Adrenal gland (tissue), 12 donors: Measurements from ENCODE around the gene RELL2. TPM values are rescaled to one million over a fixed set of nuclear protein-coding genes. Genes with fewer than 3 reads are reported as not detected.

ENCODE experiments used
- DNase-seq, 7 donors: peaks; one replicate each; pipeline ENCODE4 v3.0.0-alpha.2; 2019 to 2020
- H3K27ac ChIP-seq, 5 donors: fragments of 200-600 bp; sonication (generic) in 4 of 5; 1 replicate in 3 of 5; 2 replicates in 2 of 5; pipeline versions ENCODE4 v1.5.1 to v1.8.0; 2016 to 2020; ENCODE audit warnings: mild to moderate bottlenecking in 1 of 5
- H3K27me3 ChIP-seq: fragments of 200-600 bp; 2 replicates; pipeline ENCODE4 v1.8.0; 2021
- H3K36me3 ChIP-seq, 2 donors: fragments of 200-600 bp; replicated peaks in 1 of 2; 1 replicate in 1 of 2; 2 replicates in 1 of 2; pipeline versions ENCODE4 v1.5.1 to v1.8.0; 2018 to 2022
- H3K4me1 ChIP-seq, 2 donors: fragments of 200-600 bp; replicated peaks in 1 of 2; 1 replicate in 1 of 2; 2 replicates in 1 of 2; pipeline versions ENCODE4 v1.5.1 to v1.8.0; 2018 to 2021
- H3K4me3 ChIP-seq, 4 donors: fragments of 200-600 bp; sonication (generic) in 3 of 4; one replicate each; pipeline ENCODE4 v1.5.1; 2016 to 2018
- H3K9me3 ChIP-seq, 3 donors: fragments of 200-600 bp; sonication (generic) in 1 of 3; replicated peaks in 1 of 3; 1 replicate in 2 of 3; 2 replicates in 1 of 3; pipeline versions ENCODE4 v1.5.1 to v1.8.0; 2016 to 2021
- POLR2A ChIP-seq, 2 donors: fragments of 450-650 bp; IDR thresholded peaks; one replicate each; pipeline ENCODE4 v1.6.1; 2017; ENCODE audit warnings: antibody characterized with exemption in 2 of 2, mild to moderate bottlenecking in 2 of 2, moderate library complexity in 1 of 2
- WGBS, 4 donors: extraction: QIAGEN DNeasy Blood & Tissue Kit in 2 of 4; methylation state at CpG; one replicate each; pipeline versions ENCODE4 v1.1.5 to v1.1.7; 2013 to 2017; 5-methylcytosine and 5-hydroxymethylcytosine counted together
- intact Hi-C, 2 donors: fragments of 100-400 bp; cut with DNase I; formaldehyde crosslinking; loops; one replicate each; pipeline versions ENCODE4 v1.14.1 to v1.15.0; 2022 to 2023
- polyA plus RNA-seq, 3 donors: library from polyadenylated mRNA; stranded (reverse); fragments of 200-250 nt in 2 of 3; fragments of 350-450 nt in 1 of 3; fragmentation: Illumina TruSeq in 1 of 3; extraction: RNeasy Lipid Tissue Mini Kit (QIAGEN cat#74804) in 1 of 3; gene quantifications; one replicate each; pipeline ENCODE4 v1.2.3, GENCODE V29; 2013 to 2014
- small RNA-seq, 2 donors: library from RNA; depleted of rRNA; stranded (forward); fragments of <200 nt; gene quantifications; one replicate each; pipeline ENCODE3, GENCODE V24; 2016
- total RNA-seq, 9 donors: library from RNA; depleted of rRNA in 4 of 9; stranded (reverse); fragments of >200 nt in 4 of 9; fragments of 120-200 nt in 1 of 9; fragmentation: NEBNext Ultra II Directional in 1 of 9; extraction: Animal tissue kit (Norgen Biotek cat#: 25700) in 1 of 9; gene quantifications; one replicate each; pipeline versions ENCODE4 v1.1.0 to v1.2.4, GENCODE V29; 2013 to 2023
- TF ChIP-seq, protein P1 (sequence below), 6 experiments: fragments of 450-650 bp in 4 of 6; fragments of 200-600 bp in 2 of 6; sonication (generic) in 1 of 6; IDR thresholded peaks; 1 replicate in 5 of 6; 2 replicates in 1 of 6; pipeline versions ENCODE4 v1.5.1 to v1.8.0; 2016 to 2021; ENCODE audit warnings: antibody characterized with exemption in 6 of 6, mild to moderate bottlenecking in 2 of 6, moderate library complexity in 1 of 6
- donor health status: healthy with polysubstance abuse.
- donor health status: Bipolar disorder and iron deficiency.
- donor health status: DM: yes; HTN: yes; CAD: no.
- donor health status: DM: no; HTN: no; CAD: no.
- donor health status: DM: no; HTN: no; CAD: no.
- donor health status: DM: yes; HTN: yes; CAD: no.

Gene RELL2
- total and polyA plus RNA-seq, 12 donors = 2.3 to 37.6 (median 7.7) TPM

DNA sequence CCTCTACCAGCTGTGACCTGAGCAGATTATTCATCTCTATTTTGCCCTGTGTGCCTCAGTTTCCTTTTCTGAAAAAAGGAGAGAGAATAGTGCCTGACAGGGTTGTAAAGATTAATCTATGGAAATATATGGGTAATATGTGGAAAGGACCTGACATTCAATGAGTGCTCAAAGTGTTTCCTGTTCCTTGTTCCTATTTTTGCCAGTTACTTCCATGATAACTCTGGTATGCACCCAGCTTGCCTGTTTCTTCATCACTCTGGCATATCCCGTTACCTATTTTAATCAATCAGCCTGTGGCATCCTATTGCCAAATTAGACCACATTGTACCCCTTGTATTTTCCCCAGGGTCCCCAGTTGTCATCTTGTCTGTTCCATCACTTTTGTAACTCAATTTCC, 48.8 kb downstream of the RELL2 start:
- DNase-seq = no peak
- WGBS, 4 donors = 70 to 85% (median 72%) methylated on average over 1 of the region's 1 CpG
- TF ChIP-seq, protein P1, sequence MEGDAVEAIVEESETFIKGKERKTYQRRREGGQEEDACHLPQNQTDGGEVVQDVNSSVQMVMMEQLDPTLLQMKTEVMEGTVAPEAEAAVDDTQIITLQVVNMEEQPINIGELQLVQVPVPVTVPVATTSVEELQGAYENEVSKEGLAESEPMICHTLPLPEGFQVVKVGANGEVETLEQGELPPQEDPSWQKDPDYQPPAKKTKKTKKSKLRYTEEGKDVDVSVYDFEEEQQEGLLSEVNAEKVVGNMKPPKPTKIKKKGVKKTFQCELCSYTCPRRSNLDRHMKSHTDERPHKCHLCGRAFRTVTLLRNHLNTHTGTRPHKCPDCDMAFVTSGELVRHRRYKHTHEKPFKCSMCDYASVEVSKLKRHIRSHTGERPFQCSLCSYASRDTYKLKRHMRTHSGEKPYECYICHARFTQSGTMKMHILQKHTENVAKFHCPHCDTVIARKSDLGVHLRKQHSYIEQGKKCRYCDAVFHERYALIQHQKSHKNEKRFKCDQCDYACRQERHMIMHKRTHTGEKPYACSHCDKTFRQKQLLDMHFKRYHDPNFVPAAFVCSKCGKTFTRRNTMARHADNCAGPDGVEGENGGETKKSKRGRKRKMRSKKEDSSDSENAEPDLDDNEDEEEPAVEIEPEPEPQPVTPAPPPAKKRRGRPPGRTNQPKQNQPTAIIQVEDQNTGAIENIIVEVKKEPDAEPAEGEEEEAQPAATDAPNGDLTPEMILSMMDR (IDR thresholded peaks at IDR 0.05) = no peak
- no peak for TF ChIP-seq POLR2A (IDR thresholded peaks at IDR 0.05)
- H3K9me3 ChIP-seq = no peaks in the 10 kb centered on the region
- no peaks in the 10 kb centered on the region for H3K36me3 ChIP-seq
- peaks cover 10 to 15% of the 10 kb centered on the region in 2 donors for H3K4me1 ChIP-seq
- no peak overlapping the region for H3K4me3 ChIP-seq
- intact Hi-C loops = no loop called here
- no peak overlapping the region for H3K27ac ChIP-seq
- no peaks in the 10 kb centered on the region for H3K27me3 ChIP-seq

DNA sequence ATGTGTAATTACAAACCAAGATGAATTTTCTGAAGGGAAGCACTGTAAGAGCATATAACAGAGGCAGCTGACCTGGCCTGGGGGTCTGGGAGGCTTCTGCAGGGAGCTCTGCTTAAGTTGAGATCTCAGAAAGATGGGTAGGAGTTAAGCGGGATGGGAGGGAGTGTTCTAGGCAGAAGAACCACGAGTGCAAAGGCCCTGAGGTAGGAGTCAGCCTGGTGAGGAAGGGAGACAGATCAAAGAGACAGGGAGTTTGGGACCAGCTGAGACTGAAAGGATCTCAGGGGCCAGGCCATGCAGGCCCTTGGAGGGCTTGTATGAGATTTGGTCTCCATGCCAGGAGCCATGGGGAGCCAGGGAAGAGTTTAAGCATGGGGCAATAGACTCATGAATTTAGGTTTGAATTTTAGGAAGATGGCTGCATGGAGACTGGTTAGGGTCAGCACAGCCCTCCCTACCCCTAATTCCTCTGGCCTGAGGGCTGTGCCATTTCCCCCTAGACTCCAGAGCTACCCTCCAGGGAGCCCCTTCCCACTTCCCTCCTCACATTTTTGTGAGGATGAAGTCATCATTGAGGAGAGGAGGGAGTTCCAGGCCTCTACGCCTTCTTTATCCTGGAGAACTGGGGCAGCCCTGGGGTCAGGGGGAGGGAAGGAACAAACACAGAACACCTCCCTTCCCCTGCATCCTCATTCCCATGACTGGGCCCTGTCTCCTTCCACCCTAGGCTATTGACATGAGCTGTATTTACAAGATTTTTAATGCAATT, 50.0 kb downstream of the RELL2 start:
- 72 to 80% (median 76%) methylated on average over 3 of the region's 3 CpGs for WGBS, 4 donors
- no peaks in the 10 kb centered on the region for H3K36me3 ChIP-seq

More for the DNA sequence above, 50.0 kb downstream of the RELL2 start:
- no peaks in the 10 kb centered on the region for H3K9me3 ChIP-seq
- DNase-seq = no peak
- H3K4me3 ChIP-seq = no peak overlapping the region
- peaks cover 5 to 6% of the 10 kb centered on the region in 2 donors for H3K4me1 ChIP-seq
- no peaks in the 10 kb centered on the region for H3K27me3 ChIP-seq
- TF ChIP-seq, protein P1 (IDR thresholded peaks at IDR 0.05) = no peak
- TF ChIP-seq POLR2A (IDR thresholded peaks at IDR 0.05) = no peak
- no peak overlapping the region for H3K27ac ChIP-seq
- intact Hi-C loops = no loop called here

Small RNA genes within 50 kb of the gene (small RNA-seq; reads per million reads assigned to genes)
- 0 reads per million in 2 donors for gene RPS27AP10

Other genes with a start within 250 kb of the RELL2 start
- 1 to 10 TPM; 3.3 to 9.1 (median 4.8) TPM for gene PCDHGB4, start 249.3 kb upstream of the RELL2 start, total RNA-seq
- 1 to 10 TPM in 1 of 3 donors, under 1 TPM in 2; 0.27 to 2.2 (median 0.72) TPM for gene PCDHGB4, start 249.3 kb upstream of the RELL2 start, polyA plus RNA-seq
- 1 to 10 TPM in 4 of 9 donors, under 1 TPM in 5; 0.06 to 4.0 (median 0.94) TPM for gene PCDHGA8, start 244.4 kb upstream of the RELL2 start, total RNA-seq
- under 1 TPM; 0.15 to 0.48 (median 0.17) TPM for gene PCDHGA8, start 244.4 kb upstream of the RELL2 start, polyA plus RNA-seq
- 10 to 100 TPM in 5 of 9 donors, 1 to 10 TPM in 4; 5.2 to 15.3 (median 11.7) TPM for gene PCDHGB5, start 239.1 kb upstream of the RELL2 start, total RNA-seq
- 1 to 10 TPM in 2 of 3 donors, under 1 TPM in 1; 0.40 to 4.5 (median 1.2) TPM for gene PCDHGB5, start 239.1 kb upstream of the RELL2 start, polyA plus RNA-seq
- gene PCDHGA9, start 234.2 kb upstream of the RELL2 start, total RNA-seq = 1 to 10 TPM; 1.5 to 8.6 (median 5.7) TPM
- 1 to 10 TPM in 2 of 3 donors, under 1 TPM in 1; 0.17 to 2.9 (median 1.3) TPM for gene PCDHGA9, start 234.2 kb upstream of the RELL2 start, polyA plus RNA-seq
- 10 to 100 TPM in 5 of 9 donors, 1 to 10 TPM in 4; 2.9 to 15.9 (median 11.5) TPM for gene PCDHGB6, start 229.0 kb upstream of the RELL2 start, total RNA-seq
- 1 to 10 TPM in 2 of 3 donors, under 1 TPM in 1; 0.61 to 7.2 (median 1.5) TPM for gene PCDHGB6, start 229.0 kb upstream of the RELL2 start, polyA plus RNA-seq
- 1 to 10 TPM; 4.5 to 9.7 (median 7.7) TPM for gene PCDHGA10, start 224.0 kb upstream of the RELL2 start, total RNA-seq
- gene PCDHGA10, start 224.0 kb upstream of the RELL2 start, polyA plus RNA-seq = 1 to 10 TPM in 2 of 3 donors, under 1 TPM in 1; 0.64 to 2.2 (median 1.5) TPM
- 10 to 100 TPM in 8 of 9 donors, 1 to 10 TPM in 1; 3.9 to 28.1 (median 17.9) TPM for gene PCDHGB7, start 219.3 kb upstream of the RELL2 start, total RNA-seq
- 1 to 10 TPM in 2 of 3 donors, under 1 TPM in 1; 0.88 to 8.2 (median 2.7) TPM for gene PCDHGB7, start 219.3 kb upstream of the RELL2 start, polyA plus RNA-seq
- 1 to 10 TPM; 1.6 to 4.9 (median 3.2) TPM for gene PCDHGA11, start 215.9 kb upstream of the RELL2 start, total RNA-seq
- 1 to 10 TPM in 2 of 3 donors, under 1 TPM in 1; 0.44 to 2.0 (median 1.4) TPM for gene PCDHGA11, start 215.9 kb upstream of the RELL2 start, polyA plus RNA-seq
- 10 to 100 TPM in 8 of 9 donors, 1 to 10 TPM in 1; 2.5 to 29.1 (median 13.9) TPM for gene PCDHGA12, start 206.5 kb upstream of the RELL2 start, total RNA-seq
- gene PCDHGA12, start 206.5 kb upstream of the RELL2 start, polyA plus RNA-seq = 1 to 10 TPM in 2 of 3 donors, under 1 TPM in 1; 0.34 to 5.6 (median 3.8) TPM
- 100 to 1,000 TPM in 1 of 9 donors, 10 to 100 TPM in 7, 1 to 10 TPM in 1; 8.7 to 103 (median 76.5) TPM for gene PCDHGC3, start 161.0 kb upstream of the RELL2 start, total RNA-seq
- gene PCDHGC3, start 161.0 kb upstream of the RELL2 start, polyA plus RNA-seq = 100 to 1,000 TPM in 1 of 3 donors, 10 to 100 TPM in 2; 70.4 to 112 (median 90.9) TPM
- 1 to 10 TPM in 8 of 9 donors, under 1 TPM in 1; 0.30 to 6.1 (median 1.8) TPM for gene PCDHGC4, start 152.0 kb upstream of the RELL2 start, total RNA-seq
- 1 to 10 TPM in 1 of 3 donors, under 1 TPM in 2; 0.03 to 1.0 (median 0.53) TPM for gene PCDHGC4, start 152.0 kb upstream of the RELL2 start, polyA plus RNA-seq
- gene PCDHGC5, start 147.9 kb upstream of the RELL2 start, total RNA-seq = 1 to 10 TPM in 7 of 9 donors, under 1 TPM in 2; 0.61 to 5.2 (median 3.0) TPM
- gene PCDHGC5, start 147.9 kb upstream of the RELL2 start, polyA plus RNA-seq = 1 to 10 TPM in 1 of 3 donors, under 1 TPM in 2; 0.10 to 1.1 (median 0.33) TPM
- 10 to 100 TPM; 17.8 to 91.2 (median 54.0) TPM for gene DIAPH1, start 18.0 kb upstream of the RELL2 start, total RNA-seq
- 10 to 100 TPM; 30.4 to 35.3 (median 35.0) TPM for gene DIAPH1, start 18.0 kb upstream of the RELL2 start, polyA plus RNA-seq
- gene HDAC3, start 148 bp upstream of the RELL2 start, total RNA-seq = 100 to 1,000 TPM in 1 of 9 donors, 10 to 100 TPM in 8; 53.1 to 101 (median 79.7) TPM
- gene HDAC3, start 148 bp upstream of the RELL2 start, polyA plus RNA-seq = 10 to 100 TPM; 68.7 to 92.3 (median 84.9) TPM
- gene FCHSD1, start 14.4 kb downstream of the RELL2 start, total RNA-seq = 10 to 100 TPM in 7 of 9 donors, 1 to 10 TPM in 2; 5.0 to 29.1 (median 16.4) TPM
- 10 to 100 TPM in 2 of 3 donors, 1 to 10 TPM in 1; 3.7 to 53.9 (median 23.6) TPM for gene FCHSD1, start 14.4 kb downstream of the RELL2 start, polyA plus RNA-seq
- 10 to 100 TPM in 5 of 9 donors, 1 to 10 TPM in 4; 3.0 to 16.1 (median 10.1) TPM for gene ARAP3, start 45.2 kb downstream of the RELL2 start, total RNA-seq
- gene ARAP3, start 45.2 kb downstream of the RELL2 start, polyA plus RNA-seq = 10 to 100 TPM in 2 of 3 donors, 1 to 10 TPM in 1; 4.4 to 38.6 (median 21.7) TPM
- 10 to 100 TPM in 4 of 9 donors, 1 to 10 TPM in 5; 3.7 to 16.8 (median 8.9) TPM for gene PCDH1, start 241.4 kb downstream of the RELL2 start, total RNA-seq
- gene PCDH1, start 241.4 kb downstream of the RELL2 start, polyA plus RNA-seq = 1 to 10 TPM; 4.6 to 6.1 (median 5.5) TPM